CD4-positive, alpha-beta T cell treated with Interleukin-1 beta for 1 hour (primary cell): ENCODE measurements around the gene KPNA3.
"Not testable (repeated sequence)": the region's sequence is repeated elsewhere in the genome, so short reads cannot be mapped to it uniquely, and the experiment has no call there.

Source experiments
- DNase-seq, 2 donors: peaks; one replicate each; pipeline ENCODE4 v3.0.0-alpha.2; 2020 to 2022

KPNA3 gene

DNA sequence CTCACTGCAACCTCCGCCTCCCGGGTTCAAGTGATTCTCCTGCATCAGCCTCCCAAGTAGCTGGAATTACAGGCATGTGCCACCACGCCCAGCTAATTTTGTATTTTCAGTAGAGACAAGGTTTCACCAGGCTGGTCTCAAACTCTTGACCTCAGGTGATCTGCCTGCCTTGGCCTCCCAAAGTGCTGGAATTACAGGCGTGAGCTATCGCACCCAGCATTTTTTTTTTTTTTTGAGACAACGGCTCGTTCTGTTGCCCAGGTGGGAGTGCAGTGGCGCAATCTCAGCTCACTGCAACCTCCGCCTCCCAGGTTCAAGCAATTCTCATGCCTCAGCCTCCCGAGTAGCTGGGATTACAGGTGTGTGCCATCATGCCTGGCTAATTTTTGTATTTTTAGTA lies 10.6 kb upstream of the KPNA3 start:
- DNase-seq, result not testable (repeated sequence)

DNA sequence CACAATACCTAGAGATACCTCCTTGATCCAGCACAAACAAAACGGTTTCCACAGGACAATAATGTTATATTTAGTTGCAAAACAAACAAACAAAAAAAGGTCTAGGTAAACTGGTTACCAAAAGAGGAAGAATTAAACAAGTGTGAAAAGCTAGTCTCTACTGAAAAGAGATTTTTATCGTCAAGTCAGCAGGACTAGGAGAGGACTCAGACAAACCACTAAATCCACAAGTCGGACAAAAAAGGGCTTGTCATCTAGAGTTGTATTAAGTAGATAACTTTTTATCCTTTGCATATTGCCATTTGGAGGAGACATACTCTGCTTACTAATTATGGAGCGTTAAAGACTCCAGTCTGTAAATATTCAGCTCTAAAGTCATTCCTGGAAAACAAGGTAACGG lies 9.9 kb upstream of the KPNA3 start:
- DNase-seq, result no peak

GRCh38 chr13:49791711-49792549 lies 552 bp downstream of the KPNA3 start:
- DNase-seq, result peak; percentile 41 to 48

DNA sequence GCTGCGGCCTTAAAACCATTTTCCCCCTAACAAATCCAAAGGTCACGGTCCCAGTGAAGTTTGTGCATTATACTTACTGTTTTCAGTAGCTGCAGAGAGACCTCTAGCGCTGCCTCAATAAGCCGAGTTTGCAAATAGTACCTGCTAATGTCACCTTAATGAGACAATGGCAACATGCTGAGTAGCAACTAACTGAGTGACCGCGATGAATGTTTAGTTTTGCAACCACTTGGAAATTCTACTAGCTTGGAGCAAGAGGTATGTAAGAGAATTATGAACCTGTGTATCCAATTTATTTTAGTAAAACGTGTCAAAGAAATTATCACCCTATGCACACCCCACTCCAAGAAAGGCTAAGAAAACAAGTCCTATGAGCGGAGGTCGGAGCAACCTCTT lies 1.2 kb downstream of the KPNA3 start:
- peak in 1 of 2 donors; percentile 27 for DNase-seq

DNA sequence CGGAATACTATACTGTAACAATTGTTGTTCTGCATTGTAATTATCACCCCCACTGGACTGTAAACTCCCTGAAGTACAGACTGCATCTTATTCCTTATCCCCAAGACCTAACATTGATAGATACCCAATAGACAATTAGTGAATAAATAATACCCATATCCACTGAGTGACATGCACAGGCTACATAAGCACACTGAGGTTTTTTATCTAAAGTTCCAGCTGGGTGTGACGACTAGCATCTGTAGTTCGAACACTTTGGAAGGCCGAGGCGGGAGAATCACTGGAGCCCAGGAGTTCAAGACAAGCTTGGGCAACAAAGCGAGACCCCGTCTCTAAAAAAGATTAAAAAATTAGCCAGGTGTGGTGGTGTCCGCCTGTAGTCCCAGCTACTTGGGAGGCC lies 2.5 kb downstream of the KPNA3 start:
- no peak for DNase-seq

DNA sequence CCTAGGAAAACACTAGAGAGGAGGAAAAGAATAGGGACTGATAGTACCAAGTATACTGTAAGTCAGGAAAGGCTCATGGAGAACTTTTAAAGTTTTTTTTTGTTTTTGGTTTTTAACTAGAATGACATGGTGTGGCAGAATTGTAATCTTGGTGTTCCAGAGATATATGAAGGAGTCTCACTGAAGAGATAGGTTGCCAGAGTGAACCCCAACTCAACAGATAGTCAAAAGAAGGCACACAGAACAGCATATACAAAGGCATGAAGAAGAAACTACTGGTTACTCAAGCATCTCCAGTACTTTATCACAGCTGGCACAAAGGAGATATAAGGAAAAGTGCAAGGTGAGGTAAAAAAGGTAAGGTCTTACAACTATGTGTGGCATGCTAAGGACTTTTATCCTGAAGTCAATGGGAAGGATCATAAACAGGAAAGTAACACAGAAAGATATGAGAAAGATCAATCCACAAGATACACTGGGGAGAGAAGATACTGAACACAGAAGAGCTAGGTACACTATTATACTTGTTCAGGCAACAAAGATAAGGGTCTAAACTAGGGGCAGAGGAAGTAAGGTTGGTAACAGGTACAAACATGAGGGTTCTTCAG lies 6.0 kb downstream of the KPNA3 start:
- DNase-seq, result no peak

GRCh38 chr13:49784886-49785570 lies 7.5 kb downstream of the KPNA3 start:
- DNase-seq, result no peak

DNA sequence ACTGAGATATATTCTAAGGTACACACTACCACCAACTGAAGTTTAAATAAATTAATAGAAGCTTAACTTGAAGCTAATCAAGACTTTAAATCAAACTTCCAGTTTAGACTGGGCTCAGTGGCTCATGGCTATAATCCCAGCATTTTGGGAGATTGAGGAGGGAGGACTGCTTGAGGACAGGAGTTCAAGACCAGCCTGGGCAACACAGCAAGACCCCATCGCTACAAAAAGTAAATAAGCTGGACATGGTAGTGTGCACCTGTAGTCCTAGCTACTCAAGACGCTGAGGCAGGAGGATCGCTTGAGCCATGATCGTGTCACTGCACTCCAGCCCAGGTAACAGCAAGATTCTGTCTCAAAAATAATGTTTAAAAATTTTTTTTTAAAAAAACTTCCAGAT lies 8.6 kb downstream of the KPNA3 start:
- no peak for DNase-seq

DNA sequence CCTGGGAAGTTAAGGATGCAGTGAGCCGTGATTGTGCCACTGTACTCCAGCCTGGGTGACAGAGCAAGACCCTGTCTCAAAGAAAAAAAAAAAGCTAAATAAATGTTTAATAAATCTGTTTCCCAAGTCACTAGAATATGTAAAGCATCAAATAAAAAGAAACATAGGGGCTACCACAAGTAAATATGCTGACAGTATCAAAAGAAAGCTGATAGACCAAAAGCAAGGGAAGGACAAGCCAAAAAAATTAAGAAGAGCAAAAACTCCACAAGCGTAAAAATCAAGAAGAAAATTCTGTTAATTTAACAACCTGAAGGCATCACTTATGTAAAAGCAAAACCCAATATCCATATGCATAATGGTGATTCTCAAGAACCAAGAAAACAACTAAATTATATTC lies 9.7 kb downstream of the KPNA3 start:
- DNase-seq, result no peak

GRCh38 chr13:49781806-49782205 lies 10.7 kb downstream of the KPNA3 start:
- no peak for DNase-seq

DNA sequence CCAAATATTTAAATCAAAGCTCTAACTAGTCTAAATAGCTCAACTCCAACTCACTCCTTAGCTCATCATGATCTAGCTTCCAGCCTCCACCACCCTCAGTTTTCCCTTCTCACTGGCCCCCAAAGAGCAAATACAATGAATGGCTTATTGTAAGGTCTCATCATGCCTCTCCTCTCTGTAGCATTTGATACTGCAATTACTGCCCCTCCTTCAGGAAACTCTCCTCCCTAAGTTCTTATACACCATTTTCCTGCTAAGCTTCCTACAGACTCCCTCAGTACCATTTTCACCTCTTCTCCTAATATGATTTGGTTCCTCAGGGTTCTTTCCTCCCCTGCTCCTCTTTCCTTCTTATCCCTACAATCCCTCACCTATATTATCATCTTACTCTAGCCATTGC lies 12.8 kb downstream of the KPNA3 start:
- no peak for DNase-seq

GRCh38 chr13:49777746-49778614 lies 14.5 kb downstream of the KPNA3 start:
- DNase-seq, result peak in 1 of 2 donors; percentile 5

DNA sequence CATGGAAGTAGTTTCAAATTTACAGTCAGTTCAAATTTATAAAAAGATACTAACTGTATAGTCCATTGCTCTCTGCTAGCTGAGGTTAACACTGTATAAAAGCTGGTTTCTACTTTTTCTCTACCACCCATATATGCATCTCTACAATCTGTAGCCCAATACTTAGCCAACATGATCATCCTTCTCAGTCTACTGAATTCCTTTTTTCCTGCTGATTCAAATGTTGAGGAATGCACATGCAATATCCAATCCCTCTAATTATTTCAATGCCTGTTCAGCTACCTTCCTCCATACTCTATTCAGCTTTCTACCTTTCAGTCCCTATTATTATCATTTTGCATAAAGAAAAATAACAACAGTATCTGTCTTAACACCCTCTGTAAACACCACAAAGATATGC lies 15.6 kb downstream of the KPNA3 start:
- DNase-seq, result no peak

DNA sequence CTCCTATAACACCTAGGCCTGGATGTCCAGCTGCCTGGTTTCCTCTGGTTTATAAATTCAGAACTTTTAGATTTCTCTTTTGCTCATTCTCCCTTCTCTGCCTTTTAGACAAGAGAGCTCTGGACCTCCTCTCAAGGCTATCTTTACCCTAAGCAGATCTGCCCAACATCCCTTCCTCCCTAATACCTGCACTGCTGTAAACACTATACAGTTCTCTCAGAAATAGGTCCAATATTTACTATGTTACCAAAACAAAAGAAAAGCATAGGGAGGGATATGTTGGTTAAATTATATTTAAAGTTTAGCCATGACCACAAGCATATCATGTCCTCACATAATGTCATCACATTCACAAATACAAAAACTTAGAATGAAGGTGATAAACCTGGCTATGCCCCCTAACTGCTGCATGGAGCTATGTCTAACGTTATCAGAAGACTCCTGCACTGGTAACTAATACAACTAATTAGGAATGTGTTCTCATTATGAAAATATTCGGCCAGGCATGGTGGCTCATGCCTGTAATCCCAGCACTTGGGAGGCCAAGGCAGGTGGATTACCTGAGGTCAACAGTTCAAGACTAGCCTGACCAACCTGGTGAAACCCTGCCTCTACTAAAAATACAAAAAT lies 18.0 kb downstream of the KPNA3 start:
- DNase-seq, result no peak

DNA sequence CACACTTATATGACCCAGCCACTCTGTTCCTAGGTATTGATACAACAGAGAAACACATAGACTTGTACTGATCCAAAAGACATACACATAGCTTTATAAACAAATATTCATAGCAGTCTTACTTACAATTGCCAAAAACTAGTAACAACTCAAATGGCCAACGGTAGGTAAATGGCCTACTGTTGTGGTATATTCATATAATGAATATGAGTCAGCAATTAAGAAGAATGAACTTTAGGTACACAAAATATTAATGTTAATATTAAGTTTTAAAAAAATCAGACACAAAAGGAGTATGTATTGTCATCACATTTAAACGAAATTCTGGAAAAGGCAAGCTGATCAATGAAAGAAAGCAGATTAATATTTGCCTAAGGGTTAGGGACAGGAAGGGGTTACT lies 19.7 kb downstream of the KPNA3 start:
- no peak for DNase-seq

- DNase-seq, result not testable (repeated sequence)
These were observed 30.7 kb downstream of the KPNA3 start for GRCh38 chr13:49761811-49762210.

- no peak for DNase-seq
These were observed 31.9 kb downstream of the KPNA3 start for GRCh38 chr13:49760558-49760957.

DNA sequence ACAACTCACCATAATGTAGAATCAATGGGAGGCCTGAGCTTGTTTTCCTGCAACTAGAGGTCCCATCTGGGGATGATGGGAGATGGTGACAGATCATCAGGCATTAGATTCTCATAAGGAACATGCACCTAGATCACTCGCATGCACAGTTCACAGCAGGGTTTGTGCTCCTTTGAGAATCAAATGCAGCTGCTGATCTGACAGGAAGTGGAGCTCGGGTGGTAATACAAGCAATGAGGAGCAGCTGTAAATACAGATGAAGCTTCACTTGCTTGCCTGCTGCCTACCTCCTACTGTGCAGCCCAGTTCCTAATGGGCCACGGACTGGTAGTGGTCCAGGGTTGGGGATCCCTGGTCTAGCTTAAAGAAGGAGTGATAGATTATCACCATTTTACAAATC lies 33.0 kb downstream of the KPNA3 start:
- peak in 1 of 2 donors; percentile 8 for DNase-seq

GRCh38 chr13:49756263-49756662 lies 36.2 kb downstream of the KPNA3 start:
- DNase-seq, result no peak

DNA sequence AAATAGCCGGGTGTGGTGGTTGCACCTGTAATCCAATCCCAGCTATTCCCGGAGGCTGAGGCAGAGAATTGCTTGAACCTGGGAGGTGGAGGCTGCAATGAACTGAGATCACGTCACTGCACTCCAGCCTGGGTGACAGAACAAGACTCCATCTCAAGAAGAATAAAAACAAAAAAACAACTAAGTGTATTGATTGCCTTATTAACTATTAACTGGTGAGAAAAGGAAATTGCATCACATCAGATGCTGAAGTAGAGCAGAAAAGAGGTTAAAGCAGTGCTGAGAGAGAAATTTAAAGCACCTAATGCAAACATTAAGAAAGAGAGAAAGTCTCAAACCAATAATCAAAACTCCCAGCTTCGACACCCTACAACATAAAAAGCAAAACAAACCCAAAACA lies 38.3 kb downstream of the KPNA3 start:
- DNase-seq, result no peak

GRCh38 chr13:49749848-49750247 lies 42.6 kb downstream of the KPNA3 start:
- no peak for DNase-seq

DNA sequence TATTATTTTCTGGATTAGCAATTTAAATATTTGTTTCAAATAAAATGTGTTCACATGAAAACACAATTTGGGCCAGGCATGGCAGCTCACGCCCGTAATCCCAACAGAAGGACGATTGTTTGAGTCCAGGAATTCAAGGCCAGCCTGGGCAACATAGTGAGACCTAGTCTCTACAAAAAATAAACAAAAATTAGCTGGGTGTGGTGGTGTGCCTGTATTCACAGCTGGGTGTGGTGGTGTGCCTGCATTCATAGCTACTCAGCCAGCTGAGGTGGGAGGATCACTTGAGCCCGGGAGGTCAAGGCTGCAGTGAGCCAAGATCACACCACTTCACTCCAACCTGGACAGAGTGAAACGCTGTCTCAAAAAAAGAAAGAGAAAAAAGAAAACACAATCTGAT lies 46.4 kb downstream of the KPNA3 start:
- DNase-seq, result no peak

DNA sequence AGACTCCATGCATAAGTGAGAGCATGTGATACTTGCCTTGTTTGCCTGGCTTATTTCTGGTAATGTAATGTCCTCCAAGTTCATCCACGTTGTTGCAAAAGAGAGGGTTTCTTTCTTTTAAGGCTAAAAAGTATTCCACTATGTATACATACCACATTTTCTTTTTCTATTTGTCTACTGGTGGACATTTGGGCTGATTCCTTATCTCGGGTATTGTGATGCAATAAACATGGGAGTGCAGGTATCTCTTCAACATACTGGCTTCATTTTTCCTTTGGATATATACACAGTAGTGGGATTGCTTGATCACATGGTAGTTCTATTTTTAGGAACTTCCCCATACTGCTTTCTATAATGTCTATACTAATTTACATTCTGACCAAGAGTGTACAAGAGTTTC lies 51.6 kb downstream of the KPNA3 start:
- DNase-seq, result no peak
